Measurements from ENCODE around the gene LRP8. TPM values are rescaled to one million over a fixed set of nuclear protein-coding genes. Genes with fewer than 3 reads are reported as not detected.

Gene LRP8
- total and polyA plus RNA-seq, 9 of the 15 experiments (the other 6 are each of a cell fraction or from before 2014, with no cell fraction given), result 7.1 to 56.1 (median 31.3) TPM

DNA sequence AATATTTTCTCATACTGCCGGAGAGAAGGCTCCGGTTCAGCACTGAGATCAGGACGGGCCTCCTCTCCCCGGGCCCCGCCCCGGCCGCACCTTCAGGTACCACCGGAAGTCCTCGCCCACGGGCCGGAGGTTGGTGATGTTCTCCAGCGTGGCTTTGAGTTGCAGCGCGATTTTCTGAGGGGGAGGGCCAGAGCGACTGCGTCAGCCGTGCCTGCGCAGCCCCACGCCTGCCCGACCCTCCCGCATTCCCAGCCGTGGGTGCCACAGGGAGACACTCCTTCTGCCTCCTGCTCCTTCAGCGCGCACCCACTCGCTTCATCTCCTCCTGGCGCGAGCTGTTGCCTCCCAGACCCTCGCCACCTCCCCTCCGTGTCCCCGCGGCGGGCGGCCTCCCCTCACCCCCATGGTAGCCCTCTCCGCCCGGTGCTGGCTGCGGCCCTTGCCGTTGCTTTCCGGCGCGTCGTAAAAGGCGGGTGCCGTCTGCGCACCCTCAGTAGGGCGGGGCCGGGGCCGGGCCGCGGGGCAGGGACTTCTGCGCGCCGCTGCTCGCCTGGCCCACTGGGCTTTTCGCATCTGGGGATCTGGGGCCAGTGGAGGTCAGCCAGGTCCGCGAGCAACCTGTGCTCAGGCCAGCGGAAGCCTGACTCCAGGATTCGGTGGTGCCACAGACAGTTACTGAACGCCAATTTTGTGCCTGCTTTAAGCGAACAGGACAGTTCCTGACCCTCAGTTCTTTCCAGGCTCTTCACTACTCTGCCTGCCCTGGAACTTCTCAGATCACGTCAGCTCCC is 107.5 kb downstream of the LRP8 start, which contains the start of gene CZIB (continued):
- TF ChIP-seq, protein P1, sequence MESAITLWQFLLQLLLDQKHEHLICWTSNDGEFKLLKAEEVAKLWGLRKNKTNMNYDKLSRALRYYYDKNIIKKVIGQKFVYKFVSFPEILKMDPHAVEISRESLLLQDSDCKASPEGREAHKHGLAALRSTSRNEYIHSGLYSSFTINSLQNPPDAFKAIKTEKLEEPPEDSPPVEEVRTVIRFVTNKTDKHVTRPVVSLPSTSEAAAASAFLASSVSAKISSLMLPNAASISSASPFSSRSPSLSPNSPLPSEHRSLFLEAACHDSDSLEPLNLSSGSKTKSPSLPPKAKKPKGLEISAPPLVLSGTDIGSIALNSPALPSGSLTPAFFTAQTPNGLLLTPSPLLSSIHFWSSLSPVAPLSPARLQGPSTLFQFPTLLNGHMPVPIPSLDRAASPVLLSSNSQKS (CRISPR knock-in tag; IDR thresholded peaks at IDR 0.05), result no peak
- TF ChIP-seq ZNF184 (CRISPR knock-in tag; IDR thresholded peaks at IDR 0.05), result no peak
- TF ChIP-seq ZNF408 (CRISPR knock-in tag; IDR thresholded peaks at IDR 0.05; ENCODE audit: low read depth), result no peak
- TF ChIP-seq SRSF1 (IDR thresholded peaks at IDR 0.05; ENCODE audit: low read depth, low read length), result no peak
- TF ChIP-seq ZZZ3 (IDR thresholded peaks at IDR 0.05), result no peak
- TF ChIP-seq GTF2F1 (IDR thresholded peaks at IDR 0.05; ENCODE audit: low read depth, low read length), result peak; percentile 6; the same call in 1 of the 2 replicates
- 0 out of 2 replicates have a peak, but pooled peaks have one; percentile 21 for TF ChIP-seq SMAD3 (CRISPR knock-in tag; conservative IDR thresholded peaks at IDR 0.05)
- TF ChIP-seq COPS2 (conservative IDR thresholded peaks at IDR 0.05), result no peak
- TF ChIP-seq ZKSCAN3 (CRISPR knock-in tag; IDR thresholded peaks at IDR 0.05), result no peak
- TF ChIP-seq BCOR (IDR thresholded peaks at IDR 0.05), result peak; percentile 75
- TF ChIP-seq, protein P2, sequence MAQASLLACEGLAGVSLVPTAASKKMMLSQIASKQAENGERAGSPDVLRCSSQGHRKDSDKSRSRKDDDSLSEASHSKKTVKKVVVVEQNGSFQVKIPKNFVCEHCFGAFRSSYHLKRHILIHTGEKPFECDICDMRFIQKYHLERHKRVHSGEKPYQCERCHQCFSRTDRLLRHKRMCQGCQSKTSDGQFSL (CRISPR knock-in tag; IDR thresholded peaks at IDR 0.05), result peak; percentile 73; the same call in 1 of the 2 replicates
- TF ChIP-seq, protein P2 (tag; IDR thresholded peaks at IDR 0.05), result no peak
- TF ChIP-seq PRPF4 (IDR thresholded peaks at IDR 0.05; ENCODE audit: insufficient read depth, low read depth, low read length, poor library complexity, severe bottlenecking), result peak; percentile 70
- TF ChIP-seq, protein P3, sequence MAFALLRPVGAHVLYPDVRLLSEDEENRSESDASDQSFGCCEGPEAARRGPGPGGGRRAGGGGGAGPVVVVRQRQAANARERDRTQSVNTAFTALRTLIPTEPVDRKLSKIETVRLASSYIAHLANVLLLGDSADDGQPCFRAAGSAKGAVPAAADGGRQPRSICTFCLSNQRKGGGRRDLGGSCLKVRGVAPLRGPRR (CRISPR knock-in tag; IDR thresholded peaks at IDR 0.05), result no peak
- 0 out of 2 replicates have a peak, but pooled peaks have one; percentile 46 for TF ChIP-seq SMARCA4 (IDR thresholded peaks at IDR 0.05)
- TF ChIP-seq, protein P4, sequence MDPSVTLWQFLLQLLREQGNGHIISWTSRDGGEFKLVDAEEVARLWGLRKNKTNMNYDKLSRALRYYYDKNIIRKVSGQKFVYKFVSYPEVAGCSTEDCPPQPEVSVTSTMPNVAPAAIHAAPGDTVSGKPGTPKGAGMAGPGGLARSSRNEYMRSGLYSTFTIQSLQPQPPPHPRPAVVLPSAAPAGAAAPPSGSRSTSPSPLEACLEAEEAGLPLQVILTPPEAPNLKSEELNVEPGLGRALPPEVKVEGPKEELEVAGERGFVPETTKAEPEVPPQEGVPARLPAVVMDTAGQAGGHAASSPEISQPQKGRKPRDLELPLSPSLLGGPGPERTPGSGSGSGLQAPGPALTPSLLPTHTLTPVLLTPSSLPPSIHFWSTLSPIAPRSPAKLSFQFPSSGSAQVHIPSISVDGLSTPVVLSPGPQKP (CRISPR knock-in tag; IDR thresholded peaks at IDR 0.05), result no peak

All from K562 (cell line).